IPS-NIHi11 (cell line): ENCODE measurements around the gene MANEAL.

Source experiments
- DNase-seq: peaks from one replicate; pipeline ENCODE4 v3.0.0; 2012; ENCODE audit warnings: mixed read lengths, low spot score

Gene MANEAL

DNA sequence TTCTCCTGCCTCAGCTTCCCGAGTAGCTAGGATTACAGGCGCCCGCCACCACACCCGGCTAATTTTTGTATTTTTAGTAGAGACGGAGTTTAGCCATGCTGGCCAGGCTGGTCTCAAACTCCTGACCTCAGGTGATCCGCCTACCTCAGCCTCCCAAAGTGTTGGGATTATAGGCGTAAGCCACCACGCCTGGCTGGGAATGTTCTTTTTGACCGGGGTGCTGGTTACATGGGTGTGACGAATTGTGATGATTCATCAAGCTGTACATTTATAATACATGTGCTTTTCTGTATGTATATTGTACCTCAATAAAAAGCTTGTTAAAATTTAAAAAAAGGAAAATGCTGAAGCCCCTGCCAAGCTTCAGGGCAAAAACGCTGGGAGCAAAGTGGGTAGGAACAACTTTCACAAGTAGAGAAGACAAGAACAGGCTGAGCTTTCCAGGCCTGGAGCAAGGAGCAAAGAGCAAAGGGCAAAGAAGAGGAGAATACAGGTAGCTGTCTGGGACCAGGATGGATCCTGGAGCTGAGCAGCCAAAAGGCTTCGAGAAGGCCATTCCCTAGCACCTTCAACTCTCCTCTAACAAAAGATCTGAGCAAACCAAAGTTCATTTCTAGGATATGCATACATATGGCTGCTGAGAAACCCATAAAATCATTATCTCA lies 34.9 kb downstream of the MANEAL start:
- DNase-seq: no peak

DNA sequence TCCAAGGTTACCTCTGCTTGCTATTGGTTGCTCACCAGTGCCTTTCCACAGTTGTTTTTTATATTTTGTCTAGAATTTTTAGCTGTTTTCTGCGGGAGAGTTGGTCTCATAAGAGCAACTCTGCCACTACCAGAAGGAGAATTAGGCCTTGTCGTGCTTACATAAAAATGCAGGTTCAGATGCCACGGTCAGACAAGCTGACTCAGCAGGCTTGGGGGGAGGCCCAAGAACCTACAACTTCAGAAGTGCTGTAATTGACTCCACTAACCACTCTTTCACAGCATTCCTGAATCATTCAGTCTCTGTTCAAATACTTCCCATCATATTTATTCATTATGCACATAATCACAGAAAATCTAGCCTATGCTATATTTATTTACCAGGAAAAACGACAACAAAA lies 37.5 kb downstream of the MANEAL start:
- DNase-seq: no peak

- no peak for DNase-seq
Measured at GRCh38 chr1:37831809-37832208, 38.2 kb downstream of the MANEAL start.

GRCh38 chr1:37836788-37837187 lies 43.1 kb downstream of the MANEAL start:
- no peak for DNase-seq

DNA sequence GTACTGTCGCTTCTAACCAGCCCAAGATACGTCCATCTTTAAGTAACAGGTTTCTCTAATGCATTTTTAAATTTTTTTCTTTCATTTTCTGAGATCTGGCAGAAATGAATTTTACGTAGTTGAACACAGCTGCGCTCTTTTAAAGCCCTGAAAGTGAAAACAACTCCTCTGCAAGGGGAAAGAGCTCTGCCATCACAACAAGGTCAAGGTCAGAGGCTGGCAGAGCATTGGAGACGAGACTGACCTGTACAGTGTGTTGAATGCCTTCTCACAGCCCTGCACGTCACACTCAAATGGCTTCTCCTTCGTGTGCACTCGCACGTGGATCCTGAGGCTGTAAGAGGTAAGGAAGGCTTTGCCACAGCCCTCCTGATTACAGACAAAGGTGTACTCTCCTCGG lies 46.0 kb downstream of the MANEAL start:
- DNase-seq: no peak

GRCh38 chr1:37840711-37841110 lies 47.1 kb downstream of the MANEAL start:
- DNase-seq: no peak

DNA sequence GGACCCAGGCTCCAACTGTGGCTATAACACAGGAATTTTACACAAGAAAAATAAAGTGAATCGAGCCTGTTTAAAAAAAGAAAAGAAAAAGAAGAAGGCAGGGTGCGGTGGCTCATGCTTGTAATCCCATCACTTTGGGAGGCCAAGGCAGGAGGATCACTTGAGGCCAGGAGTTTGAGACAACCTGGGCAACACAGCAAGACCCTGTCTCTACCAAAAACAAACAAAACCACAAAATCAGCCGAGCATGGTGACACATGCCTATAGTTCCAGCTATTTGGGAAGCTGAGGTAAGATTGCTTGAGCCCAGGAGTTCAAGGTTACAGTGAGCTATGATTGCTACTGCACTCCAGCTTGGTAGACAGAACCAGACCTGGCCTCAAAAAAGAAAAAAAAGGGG lies 48.0 kb downstream of the MANEAL start:
- DNase-seq: no peak

DNA sequence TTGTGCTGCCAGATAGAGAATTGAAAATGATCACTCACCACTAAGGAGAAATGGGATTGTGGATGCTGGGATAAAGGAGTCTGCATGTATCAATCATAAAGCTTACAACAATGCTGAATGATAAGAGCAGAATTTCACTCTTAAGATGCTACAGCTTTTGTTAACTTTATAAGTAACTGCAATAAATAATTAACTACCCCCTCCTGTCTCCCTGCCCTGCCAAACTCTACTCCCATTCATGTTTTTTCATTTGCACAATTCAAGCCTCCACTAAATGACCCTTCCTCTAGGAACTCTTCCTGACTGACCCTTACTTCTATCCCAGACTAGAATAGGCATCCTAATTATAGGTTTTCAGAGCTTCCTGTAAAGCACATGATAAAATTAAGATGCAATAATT lies 50.9 kb downstream of the MANEAL start:
- no peak for DNase-seq

DNA sequence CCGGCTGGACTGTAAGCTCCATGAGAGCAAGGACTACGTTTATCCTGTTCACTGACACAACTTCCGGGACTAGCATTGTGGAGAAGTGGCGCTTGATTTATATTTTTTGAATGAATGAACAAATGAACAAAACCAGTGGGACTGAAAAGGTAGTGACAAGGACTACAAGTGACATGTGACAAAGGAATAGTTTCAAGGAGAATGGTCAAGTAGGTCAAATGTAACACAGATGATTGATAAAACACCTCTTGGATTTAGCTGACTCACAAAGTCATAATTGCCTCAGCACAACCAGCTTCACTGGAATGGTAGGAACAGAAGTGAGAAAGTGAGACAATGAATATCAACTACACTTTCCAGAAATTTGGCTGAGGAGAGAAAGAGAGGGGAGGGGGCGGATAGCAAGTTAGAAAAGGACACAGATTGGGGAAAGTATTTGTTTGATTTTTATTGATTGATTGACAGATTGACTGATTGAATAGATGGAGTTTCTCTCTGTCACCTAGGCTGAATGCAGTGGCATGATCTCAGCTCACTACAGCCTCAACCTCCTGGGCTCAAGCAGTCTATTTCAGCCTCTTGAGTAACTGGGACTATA lies 51.5 kb downstream of the MANEAL start:
- no peak for DNase-seq

GRCh38 chr1:37845786-37846185 lies 52.1 kb downstream of the MANEAL start:
- DNase-seq: no peak

DNA sequence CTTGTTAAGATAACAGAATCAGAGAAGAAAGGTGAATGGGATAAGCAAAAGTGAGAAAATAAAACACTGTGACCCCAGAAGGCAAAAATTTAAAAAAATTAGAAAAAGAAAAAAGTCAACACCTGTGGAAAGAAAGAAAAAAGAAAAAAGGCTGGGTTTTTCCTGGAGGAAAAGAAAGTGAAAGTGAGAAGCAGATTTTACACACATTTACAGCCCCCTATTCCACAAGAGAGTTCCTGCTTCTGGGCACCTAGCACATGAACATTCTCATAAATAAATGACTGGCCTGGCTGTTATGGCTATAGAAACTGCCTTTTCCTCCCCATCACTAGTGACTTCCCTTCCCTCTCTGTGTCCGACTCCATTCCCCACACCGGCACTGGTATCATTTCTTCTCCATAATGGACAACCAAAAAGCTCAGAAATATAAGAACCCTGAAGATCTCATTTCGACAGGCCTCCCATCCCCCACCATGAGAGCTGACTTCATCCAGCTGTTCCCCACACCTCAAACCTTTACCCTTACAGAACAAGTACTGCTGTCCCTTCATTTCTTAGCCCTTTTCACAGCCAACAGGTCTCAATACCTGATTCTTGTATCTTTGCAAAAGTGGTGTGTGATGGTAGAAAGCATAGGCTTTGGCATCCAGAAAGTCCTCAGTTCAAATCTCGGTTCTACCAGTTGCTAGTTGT lies 53.1 kb downstream of the MANEAL start:
- no peak for DNase-seq

DNA sequence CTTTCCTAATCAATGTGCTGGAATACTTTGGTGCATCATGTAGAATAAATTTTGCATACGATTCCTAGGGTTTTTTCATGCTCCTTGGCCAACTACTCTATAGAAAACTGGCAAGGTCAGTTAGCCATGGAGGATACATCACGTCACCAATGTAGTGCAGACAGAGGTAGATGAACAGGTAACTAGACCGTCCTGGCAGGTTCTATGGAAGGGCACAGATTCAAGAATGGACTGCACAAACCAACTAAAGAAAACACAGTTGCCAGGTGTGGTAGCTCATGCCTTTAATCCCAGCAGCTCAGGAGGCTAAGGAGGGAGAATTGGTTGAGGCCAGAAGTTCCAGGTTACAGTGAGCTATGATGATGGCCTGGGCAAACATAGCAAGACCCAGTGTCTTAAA lies 55.8 kb downstream of the MANEAL start:
- DNase-seq: no peak

DNA sequence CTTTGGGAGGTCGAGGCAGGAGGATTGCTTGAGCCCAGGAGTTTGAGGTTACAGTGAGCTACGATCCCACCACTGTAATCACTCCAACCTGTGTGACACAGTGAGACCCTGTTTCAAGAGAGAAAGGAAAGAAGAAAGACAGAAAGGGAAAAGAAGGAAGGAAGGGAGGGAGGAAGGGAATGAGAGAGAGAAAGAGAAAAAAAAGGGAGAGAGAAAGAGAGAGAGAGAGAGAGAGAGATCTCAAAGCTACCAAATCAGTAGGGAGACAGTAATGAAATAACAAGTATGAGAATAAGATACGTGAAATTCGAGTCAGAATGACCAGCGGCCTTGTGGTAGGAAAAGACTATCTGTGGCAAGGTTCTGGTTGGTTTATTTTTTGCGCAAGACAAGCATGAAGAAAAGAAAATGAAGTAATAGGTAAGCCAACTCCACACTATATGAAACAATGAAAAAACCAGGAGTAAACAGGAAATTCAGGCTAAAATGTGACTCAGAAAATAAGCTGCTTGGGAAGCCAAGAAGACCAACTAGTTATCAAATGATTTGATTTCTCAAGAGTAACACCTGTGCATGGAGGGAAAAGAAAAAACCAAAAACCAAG lies 56.8 kb downstream of the MANEAL start:
- DNase-seq: no peak
